ENCODE data around the gene VEPH1. TPM values are rescaled to one million over a fixed set of nuclear protein-coding genes. Genes with fewer than 3 reads are reported as not detected.
A peak's percentile ranks its signal among the peaks of the same experiment; 100 is the strongest.

The VEPH1 gene
- total and polyA plus RNA-seq, 9 of the 15 experiments (the other 6 are each of a cell fraction or from before 2014, with no cell fraction given): 4.5 to 15.6 (median 5.8) TPM

- TF ChIP-seq PHB (CRISPR knock-in tag; IDR thresholded peaks at IDR 0.05) (no peak), BDP1 (IDR thresholded peaks at IDR 0.05; ENCODE audit: insufficient read depth, insufficient read length) (no peak), TRIM28 (IDR thresholded peaks at IDR 0.05) (no peak), ZNF347 (CRISPR knock-in tag; IDR thresholded peaks at IDR 0.05; ENCODE audit: low read depth) (no peak), RBM14 (IDR thresholded peaks at IDR 0.05; ENCODE audit: borderline replicate concordance, insufficient read depth, low read depth, low read length) (no peak), ZNF143 (CRISPR knock-in tag; IDR thresholded peaks at IDR 0.05) (no peak), PHF20 (IDR thresholded peaks at IDR 0.05; ENCODE audit: partially characterized antibody) (no peak), MYBL2 (IDR thresholded peaks at IDR 0.05; ENCODE audit: low read depth) (no peak), MYBL2 (CRISPR knock-in tag; IDR thresholded peaks at IDR 0.05; ENCODE audit: borderline replicate concordance) (no peak), ESRRA (IDR thresholded peaks at IDR 0.05; ENCODE audit: borderline replicate concordance, low read depth) (peak; percentile 53; the same call in 1 of the 2 replicates), CHCHD3 (CRISPR knock-in tag; IDR thresholded peaks at IDR 0.05) (no peak), ZNF165 (CRISPR knock-in tag; IDR thresholded peaks at IDR 0.05; ENCODE audit: borderline replicate concordance) (no peak), HDGF (IDR thresholded peaks at IDR 0.05) (no peak), NR2C1 (IDR thresholded peaks at IDR 0.05) (no peak), NR2C1 (tag; IDR thresholded peaks at IDR 0.05) (no peak), ZNF280B (CRISPR knock-in tag; IDR thresholded peaks at IDR 0.05) (no peak), KAT7 (CRISPR knock-in tag; IDR thresholded peaks at IDR 0.05; ENCODE audit: borderline replicate concordance) (no peak), TEAD1 (CRISPR knock-in tag; IDR thresholded peaks at IDR 0.05) (no peak), ZBTB34 (CRISPR knock-in tag; IDR thresholded peaks at IDR 0.05) (no peak), RAD21 (CRISPR knock-in tag; conservative IDR thresholded peaks at IDR 0.05 in 1 of 2, IDR thresholded peaks at IDR 0.05 in 1 of 2) (0 out of 4 replicates have a peak, but pooled peaks of 1 of the 2 experiments have one; percentile 5), CEBPB (tag; IDR thresholded peaks at IDR 0.05) (no peak), ZNF561 (CRISPR knock-in tag; conservative IDR thresholded peaks at IDR 0.05) (no peak), ZNF77 (CRISPR knock-in tag; IDR thresholded peaks at IDR 0.05) (no peak), RNF219 (CRISPR knock-in tag; IDR thresholded peaks at IDR 0.05) (no peak), ZC3H8 (IDR thresholded peaks at IDR 0.05) (no peak), SLC30A9 (CRISPR knock-in tag; IDR thresholded peaks at IDR 0.05) (no peak), HEY1 (CRISPR knock-in tag; IDR thresholded peaks at IDR 0.05; ENCODE audit: borderline replicate concordance) (no peak)
Measured at GRCh38 chr3:157512534-157512933, 9.3 kb upstream of the VEPH1 start (continued).
